Activated CD8-positive, alpha-beta T cell treated with anti-CD3 and anti-CD28 coated beads for 36 hours (primary cell): ENCODE measurements around the gene ITPR2. TPM values are rescaled to one million over a fixed set of nuclear protein-coding genes. Genes with fewer than 3 reads are reported as not detected.

ENCODE experiments used
- ATAC-seq: fragments of 200-7000 bp; cut with Tn5 transposase; one replicate; pipeline ENCODE4 v1.10.0; 2021; ENCODE audit warnings: mild to moderate bottlenecking, moderate library complexity
- CTCF ChIA-PET: fragments of 350-600 bp; sonication (Branson Sonifier 250); formaldehyde crosslinking; loops from one replicate; lab custom pipeline; 2021; ENCODE audit warnings: antibody characterized with exemption; lab: Charles Lee
- POLR2A ChIA-PET: fragments of 350-600 bp; sonication (Branson Sonifier 250); formaldehyde crosslinking; loops from one replicate; lab custom pipeline; 2021; ENCODE audit warnings: antibody characterized with exemption; lab: Charles Lee
- DNase-seq: peaks from one replicate; pipeline ENCODE4 v3.0.0-alpha.2; 2020
- H3K27ac Mint-ChIP-seq: one replicate; pipeline ENCODE4 v1.8.0; 2021; ENCODE audit warnings: mild to moderate bottlenecking, mixed read lengths
- H3K27me3 Mint-ChIP-seq: one replicate; pipeline ENCODE4 v1.8.0; 2021; ENCODE audit warnings: mixed read lengths
- H3K36me3 Mint-ChIP-seq: one replicate; pipeline ENCODE4 v1.8.0; 2021; ENCODE audit warnings: low read depth, mixed read lengths
- H3K4me1 Mint-ChIP-seq: one replicate; pipeline ENCODE4 v1.8.0; 2021; ENCODE audit warnings: low read depth, mixed read lengths
- H3K4me3 Mint-ChIP-seq: one replicate; pipeline ENCODE4 v1.8.0; 2021; ENCODE audit warnings: mild to moderate bottlenecking, moderate library complexity, mixed read lengths
- H3K9me3 Mint-ChIP-seq: one replicate; pipeline ENCODE4 v1.8.0; 2021; ENCODE audit warnings: mixed read lengths
- CTCF ChIP-seq: fragments of 200-600 bp; IDR thresholded peaks from one replicate; pipeline ENCODE4 v1.8.0; 2022; ENCODE audit warnings: antibody characterized with exemption, mild to moderate bottlenecking
- intact Hi-C: fragments of 100-400 bp; cut with micrococcal nuclease; formaldehyde crosslinking; loops from one replicate; pipeline ENCODE4 v1.10.0; 2022
- total RNA-seq, 2 experiments: library from RNA; stranded (reverse); gene quantifications; one replicate each; pipeline ENCODE4 v1.2.3, GENCODE V29; 2021

Gene ITPR2
- total RNA-seq, 2 experiments from 2014 or later, result 38.9 to 41.2 TPM

DNA sequence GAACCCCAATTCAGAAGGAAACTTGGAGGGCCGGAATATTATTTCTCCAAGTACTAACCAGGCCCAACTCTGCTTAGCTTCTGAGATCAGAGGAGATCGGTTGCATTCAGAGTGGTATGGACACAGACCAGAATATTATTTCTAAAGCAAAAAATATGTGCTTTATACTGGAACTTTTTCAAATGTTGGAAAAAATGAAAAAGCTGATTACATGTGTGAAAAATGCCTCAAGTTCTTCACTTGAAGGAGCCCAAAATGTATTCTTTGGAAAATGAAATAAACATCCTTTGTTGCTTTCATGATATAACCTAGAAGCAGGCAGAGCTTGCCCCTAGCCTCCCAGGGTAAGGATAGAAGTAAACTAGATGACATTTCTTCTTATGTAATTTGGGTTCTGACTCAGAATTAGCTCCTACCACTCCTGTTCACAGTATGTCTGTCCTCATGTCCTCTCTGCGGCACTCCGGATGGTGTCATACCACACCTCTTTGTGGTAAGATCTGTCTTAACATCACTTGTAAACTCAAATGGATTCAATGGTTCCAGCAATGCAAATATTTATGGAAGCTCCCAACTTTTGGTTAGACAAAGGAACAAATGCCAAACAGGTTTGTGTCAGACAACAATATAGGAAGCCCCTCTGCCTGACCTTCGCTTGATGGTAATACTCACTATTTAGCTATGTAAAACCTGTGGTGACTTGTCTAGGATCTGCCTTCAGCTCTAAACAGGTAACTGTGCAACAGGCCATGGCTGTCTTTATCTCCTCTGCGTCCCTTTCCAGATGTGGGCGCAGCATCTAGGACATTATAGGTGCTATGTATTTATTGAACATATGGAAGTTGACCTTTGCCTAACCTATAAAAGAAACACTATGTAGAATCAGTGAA is 459.1 kb downstream of the ITPR2 start:
- no peak for TF ChIP-seq CTCF
- Mint-ChIP-seq H3K4me1 (no peaks in the 10 kb centered on the region), H3K27ac (no peak overlapping the region), H3K9me3 (no peaks in the 10 kb centered on the region), H3K27me3 (no peaks in the 10 kb centered on the region), H3K36me3 (no peaks in the 10 kb centered on the region), H3K4me3 (no peak overlapping the region)
- CTCF ChIA-PET, result interaction anchor here (0.7 to 1.3 kb wide), 2 partner anchors 16 to 95 kb away, joined by 3 read pairs; no protein-coding TSS in a partner anchor
- ATAC-seq (no peak), DNase-seq (no peak)
- intact Hi-C loops, result no loop called here
- POLR2A ChIA-PET, result no interaction called here

DNA sequence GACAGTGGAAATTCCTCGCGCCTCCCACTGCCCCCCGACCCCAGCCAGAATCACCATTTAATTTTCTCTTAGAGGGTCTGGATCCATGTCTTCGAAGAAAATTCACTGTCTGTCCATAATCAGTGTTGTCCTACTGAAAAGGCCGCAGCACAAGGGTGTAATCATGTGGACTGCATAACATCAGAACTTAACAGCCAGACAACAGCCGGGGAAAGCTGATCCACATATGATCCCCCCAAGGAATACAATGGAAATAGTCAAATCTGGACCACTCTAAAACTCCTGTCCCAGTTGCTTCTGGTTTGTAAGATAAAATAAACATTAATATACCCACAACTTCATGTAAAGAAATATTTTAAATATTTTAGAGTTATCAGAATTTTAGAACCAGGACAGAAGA is 460.1 kb downstream of the ITPR2 start:
- H3K4me3 Mint-ChIP-seq, result no peak overlapping the region
- ATAC-seq (no peak), DNase-seq (no peak)
- H3K27ac Mint-ChIP-seq, result no peak overlapping the region
- no peaks in the 10 kb centered on the region for H3K4me1 Mint-ChIP-seq
- ChIA-PET CTCF (no interaction called here), POLR2A (no interaction called here)
- H3K36me3 Mint-ChIP-seq, result no peaks in the 10 kb centered on the region
- no peak for TF ChIP-seq CTCF
- no peaks in the 10 kb centered on the region for H3K27me3 Mint-ChIP-seq
- intact Hi-C loops, result no loop called here
- H3K9me3 Mint-ChIP-seq, result no peaks in the 10 kb centered on the region

- ATAC-seq, result no peak
- no peaks in the 10 kb centered on the region for H3K27me3 Mint-ChIP-seq
- H3K36me3 Mint-ChIP-seq, result no peaks in the 10 kb centered on the region
- no peak overlapping the region for H3K4me3 Mint-ChIP-seq
- intact Hi-C loops, result no loop called here
- no peak overlapping the region for H3K27ac Mint-ChIP-seq
- no peaks in the 10 kb centered on the region for H3K4me1 Mint-ChIP-seq
- POLR2A ChIA-PET, result interaction anchor here (0.5 kb wide), 1 partner anchor 525 kb away, joined by 3 read pairs; no protein-coding TSS in a partner anchor
- no peaks in the 10 kb centered on the region for H3K9me3 Mint-ChIP-seq
- DNase-seq, result no peak
- no peak for TF ChIP-seq CTCF
- CTCF ChIA-PET, result no interaction called here
Measured at GRCh38 chr12:26370098-26370497, 462.9 kb downstream of the ITPR2 start.

- Mint-ChIP-seq H3K36me3 (no peaks in the 10 kb centered on the region), H3K4me1 (no peaks in the 10 kb centered on the region), H3K27ac (no peak overlapping the region), H3K9me3 (no peaks in the 10 kb centered on the region), H3K4me3 (no peak overlapping the region), H3K27me3 (no peaks in the 10 kb centered on the region)
- CTCF ChIA-PET, result interaction anchor here (0.6 kb wide), 1 partner anchor 15 kb away, joined by 3 read pairs; no protein-coding TSS in a partner anchor
- ATAC-seq (no peak), DNase-seq (no peak)
- no peak for TF ChIP-seq CTCF
- POLR2A ChIA-PET, result interaction anchor here (0.5 kb wide), 1 partner anchor 525 kb away, joined by 3 read pairs; no protein-coding TSS in a partner anchor
- intact Hi-C loops, result no loop called here
Measured at GRCh38 chr12:26369588-26369987, 463.4 kb downstream of the ITPR2 start.
